WTC11 (cell line): ENCODE results near the gene PROC. TPM values are rescaled to one million over a fixed set of nuclear protein-coding genes. Genes with fewer than 3 reads are reported as not detected.

Experiments
- ATAC-seq: fragments of 200-7000 bp; cut with Tn5 transposase; 2 replicates; pipeline ENCODE4 v1.10.0; 2021; ENCODE audit warnings: mild to moderate bottlenecking, moderate library complexity
- CTCF ChIA-PET: fragments of 300-600 bp; sonication (Branson Sonifier 250); formaldehyde crosslinking; loops from one replicate; lab custom pipeline; 2021; ENCODE audit warnings: antibody characterized with exemption; lab: Charles Lee
- POLR2A ChIA-PET: fragments of 350-600 bp; sonication (Branson Sonifier 250); formaldehyde crosslinking; loops from one replicate; lab custom pipeline; 2021; ENCODE audit warnings: antibody characterized with exemption; lab: Charles Lee
- DNase-seq: peaks from one replicate; pipeline ENCODE4 v3.0.0; 2021; ENCODE audit warnings: low spot score
- H3K27ac Mint-ChIP-seq: 2 replicates; pipeline ENCODE4 v1.8.0; 2021; ENCODE audit warnings: mixed read lengths
- H3K27me3 Mint-ChIP-seq: 2 replicates; pipeline ENCODE4 v1.8.0; 2021; ENCODE audit warnings: low read depth, mild to moderate bottlenecking, moderate library complexity, mixed read lengths
- H3K36me3 Mint-ChIP-seq: 2 replicates; pipeline ENCODE4 v1.8.0; 2021; ENCODE audit warnings: mixed read lengths
- H3K4me1 Mint-ChIP-seq: 2 replicates; pipeline ENCODE4 v1.8.0; 2022; ENCODE audit warnings: mixed read lengths
- H3K4me3 Mint-ChIP-seq: 2 replicates; pipeline ENCODE4 v1.8.0; 2021; ENCODE audit warnings: mild to moderate bottlenecking, moderate library complexity, mixed read lengths
- H3K9me3 Mint-ChIP-seq: 2 replicates; pipeline ENCODE4 v1.8.0; 2021; ENCODE audit warnings: mixed read lengths
- CREB1 ChIP-seq: sonication (generic); formaldehyde crosslinking; IDR thresholded peaks from 2 replicates; pipeline ENCODE4 v1.8.0; 2023; ENCODE audit warnings: mild to moderate bottlenecking, missing genetic modification reagents
- CREM ChIP-seq: sonication (generic); formaldehyde crosslinking; IDR thresholded peaks from 2 replicates; pipeline ENCODE4 v1.8.1; 2022; ENCODE audit warnings: mild to moderate bottlenecking, missing genetic modification reagents, moderate library complexity
- ESRRA ChIP-seq: sonication (generic); formaldehyde crosslinking; IDR thresholded peaks from 2 replicates; pipeline ENCODE4 v1.8.1; 2022; ENCODE audit warnings: mild to moderate bottlenecking, missing genetic modification reagents, borderline replicate concordance
- GRHL2 ChIP-seq: fragments of 250-450 bp; sonication (Bioruptor Pico); IDR thresholded peaks from 2 replicates; pipeline ENCODE4 v1.8.0; 2022; ENCODE audit warnings: mild to moderate bottlenecking, moderate library complexity; ENCODE audit not compliant: insufficient replicate concordance, severe bottlenecking
- IRF2 ChIP-seq: sonication (generic); formaldehyde crosslinking; IDR thresholded peaks from 2 replicates; pipeline ENCODE4 v1.8.0; 2022; ENCODE audit warnings: low read depth, missing genetic modification reagents, borderline replicate concordance
- NFATC4 ChIP-seq: fragments of 250-450 bp; sonication (Bioruptor Pico); IDR thresholded peaks from 2 replicates; pipeline ENCODE4 v1.9.0; 2021; ENCODE audit warnings: mild to moderate bottlenecking
- NFE2L1 ChIP-seq: sonication (generic); formaldehyde crosslinking; IDR thresholded peaks from 2 replicates; pipeline ENCODE4 v1.8.1; 2023; ENCODE audit warnings: missing genetic modification reagents
- NR1H2 ChIP-seq: sonication (generic); formaldehyde crosslinking; IDR thresholded peaks from 2 replicates; pipeline ENCODE4 v1.9.0; 2021; ENCODE audit warnings: mild to moderate bottlenecking, moderate library complexity, missing genetic modification reagents
- NR2C2 ChIP-seq: sonication (generic); formaldehyde crosslinking; IDR thresholded peaks from 2 replicates; pipeline ENCODE4 v1.8.0; 2022; ENCODE audit warnings: mild to moderate bottlenecking, missing genetic modification reagents
- NR3C1 ChIP-seq: sonication (generic); formaldehyde crosslinking; conservative IDR thresholded peaks from 2 replicates; pipeline ENCODE4 v1.8.1; 2023; ENCODE audit warnings: low read depth, mild to moderate bottlenecking, missing genetic modification reagents
- PRRX2 ChIP-seq: fragments of 250-450 bp; sonication (Bioruptor Pico); IDR thresholded peaks from 2 replicates; pipeline ENCODE4 v1.8.0; 2021; ENCODE audit warnings: mild to moderate bottlenecking
- SMAD3 ChIP-seq: sonication (generic); formaldehyde crosslinking; IDR thresholded peaks from 2 replicates; pipeline ENCODE4 v1.8.0; 2022; ENCODE audit warnings: missing genetic modification reagents, mild to moderate bottlenecking, borderline replicate concordance
- TP53 ChIP-seq: sonication (generic); formaldehyde crosslinking; IDR thresholded peaks from 2 replicates; pipeline ENCODE4 v1.8.1; 2023; ENCODE audit warnings: mild to moderate bottlenecking, missing genetic modification reagents
- ZBTB21 ChIP-seq: sonication (generic); formaldehyde crosslinking; IDR thresholded peaks from 2 replicates; pipeline ENCODE4 v1.8.1; 2023; ENCODE audit warnings: mild to moderate bottlenecking, missing genetic modification reagents, borderline replicate concordance
- ZNF317 ChIP-seq: sonication (generic); formaldehyde crosslinking; IDR thresholded peaks from 2 replicates; pipeline ENCODE4 v1.8.1; 2023; ENCODE audit warnings: low read depth, mild to moderate bottlenecking, moderate library complexity, missing genetic modification reagents, borderline replicate concordance
- total RNA-seq: library from RNA; stranded (reverse); gene quantifications from 3 replicates; pipeline ENCODE4 v1.2.3, GENCODE V29; 2021
- TF ChIP-seq, protein P1 (sequence below): fragments of 250-450 bp; sonication (Bioruptor Pico); IDR thresholded peaks from 2 replicates; pipeline ENCODE4 v2.1.2; 2022; ENCODE audit warnings: mild to moderate bottlenecking, moderate library complexity
- TF ChIP-seq, protein P2 (sequence below): sonication (generic); formaldehyde crosslinking; IDR thresholded peaks from 2 replicates; pipeline ENCODE4 v1.8.1; 2022; ENCODE audit warnings: low read depth, missing genetic modification reagents, borderline replicate concordance
- TF ChIP-seq, protein P3 (sequence below): sonication (generic); formaldehyde crosslinking; IDR thresholded peaks from 2 replicates; pipeline ENCODE4 v1.8.1; 2023; ENCODE audit warnings: mild to moderate bottlenecking, missing genetic modification reagents
- TF ChIP-seq, protein P4 (sequence below): sonication (generic); formaldehyde crosslinking; IDR thresholded peaks from 2 replicates; pipeline ENCODE4 v1.8.1; 2022; ENCODE audit warnings: mild to moderate bottlenecking, missing genetic modification reagents, moderate library complexity, borderline replicate concordance
- TF ChIP-seq, protein P5 (sequence below): sonication (generic); formaldehyde crosslinking; conservative IDR thresholded peaks from 2 replicates; pipeline ENCODE4 v1.8.1; 2022; ENCODE audit warnings: mild to moderate bottlenecking, missing genetic modification reagents
- TF ChIP-seq, protein P6 (sequence below): sonication (generic); formaldehyde crosslinking; IDR thresholded peaks from 2 replicates; pipeline ENCODE4 v1.8.1; 2023; ENCODE audit warnings: mild to moderate bottlenecking, missing genetic modification reagents, moderate library complexity
- TF ChIP-seq, protein P7 (sequence below): sonication (generic); formaldehyde crosslinking; IDR thresholded peaks from 2 replicates; pipeline ENCODE4 v1.8.0; 2022; ENCODE audit warnings: mild to moderate bottlenecking, missing genetic modification reagents

Gene PROC
- total RNA-seq, 1 experiment from 2014 or later: 0.59 TPM

DNA sequence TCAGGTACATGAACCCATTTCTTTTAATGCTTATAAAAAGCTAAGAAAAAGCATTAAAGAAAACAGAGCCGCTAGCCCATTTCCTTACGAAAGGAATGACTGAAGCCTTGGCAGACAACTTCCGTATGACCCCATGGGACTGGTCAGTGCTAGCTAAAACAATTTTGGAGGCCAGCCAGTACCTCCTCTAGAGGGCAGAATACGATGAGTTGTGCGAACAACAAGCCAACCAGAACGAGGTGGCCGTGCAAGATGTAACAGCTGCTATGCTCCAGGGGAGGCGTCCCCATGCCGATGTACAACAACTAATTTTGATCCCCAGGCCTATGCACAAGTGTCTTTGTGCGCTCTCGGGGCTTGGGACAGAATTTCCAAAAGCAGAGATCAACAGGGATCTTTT, 47.2 kb upstream of the PROC start (continued):
- TF ChIP-seq, protein P1, sequence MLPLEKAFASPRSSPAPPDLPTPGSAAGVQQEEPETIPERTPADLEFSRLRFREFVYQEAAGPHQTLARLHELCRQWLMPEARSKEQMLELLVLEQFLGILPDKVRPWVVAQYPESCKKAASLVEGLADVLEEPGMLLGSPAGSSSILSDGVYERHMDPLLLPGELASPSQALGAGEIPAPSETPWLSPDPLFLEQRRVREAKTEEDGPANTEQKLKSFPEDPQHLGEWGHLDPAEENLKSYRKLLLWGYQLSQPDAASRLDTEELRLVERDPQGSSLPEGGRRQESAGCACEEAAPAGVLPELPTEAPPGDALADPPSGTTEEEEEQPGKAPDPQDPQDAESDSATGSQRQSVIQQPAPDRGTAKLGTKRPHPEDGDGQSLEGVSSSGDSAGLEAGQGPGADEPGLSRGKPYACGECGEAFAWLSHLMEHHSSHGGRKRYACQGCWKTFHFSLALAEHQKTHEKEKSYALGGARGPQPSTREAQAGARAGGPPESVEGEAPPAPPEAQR (CRISPR knock-in tag): no peak
- no peak for TF ChIP-seq GRHL2
- no peak for TF ChIP-seq TP53 (CRISPR knock-in tag)
- no peak for TF ChIP-seq NFATC4

DNA sequence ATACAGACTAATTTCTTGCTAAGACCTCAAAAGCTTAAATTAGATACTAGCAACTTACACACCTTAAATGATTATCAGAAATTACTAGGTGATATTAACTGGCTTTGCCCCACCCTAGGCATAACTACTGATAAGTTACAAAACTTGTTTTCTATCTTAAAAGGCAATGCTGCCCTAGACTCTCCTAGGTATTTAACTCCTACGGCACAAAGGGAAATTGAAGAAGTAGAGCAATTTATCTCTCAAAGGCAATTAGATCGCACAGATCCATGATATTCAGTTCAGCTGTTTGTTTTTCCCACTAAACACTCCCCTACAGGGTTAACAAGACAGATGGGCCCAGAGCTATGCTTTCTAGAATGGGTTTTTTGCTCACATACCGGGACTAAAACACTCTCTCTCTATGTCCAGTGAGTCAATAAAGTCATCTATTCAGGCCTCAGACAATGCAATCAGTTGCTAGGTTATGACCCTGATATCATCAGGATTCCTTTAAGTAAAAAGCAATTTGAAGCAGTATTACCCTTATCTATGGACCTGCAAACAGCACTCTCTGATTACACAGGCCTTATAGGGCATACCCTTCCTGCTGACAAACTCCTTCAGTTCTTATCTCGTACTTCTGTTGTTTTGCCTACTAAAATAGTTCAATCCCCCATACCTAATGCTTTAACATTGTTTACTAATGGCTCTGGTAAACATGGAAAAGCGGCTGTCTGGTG, 44.7 kb upstream of the PROC start:
- H3K9me3 Mint-ChIP-seq: peaks cover 79% of the 10 kb centered on the region
- ChIA-PET CTCF (no interaction called here), POLR2A (no interaction called here)
- ATAC-seq (no peak), DNase-seq (no peak)
- H3K27ac Mint-ChIP-seq: no peak overlapping the region
- peaks cover 2% of the 10 kb centered on the region; the same call in 1 of the 2 replicates for H3K4me1 Mint-ChIP-seq
- H3K4me3 Mint-ChIP-seq: no peak overlapping the region
- H3K27me3 Mint-ChIP-seq: no peaks in the 10 kb centered on the region
- no peak for TF ChIP-seq NFE2L1 (CRISPR knock-in tag)
- no peak for TF ChIP-seq ESRRA (CRISPR knock-in tag)
- TF ChIP-seq IRF2 (CRISPR knock-in tag): no peak
- no peak for TF ChIP-seq PRRX2
- TF ChIP-seq CREM (CRISPR knock-in tag): no peak
- no peak for TF ChIP-seq NR1H2 (CRISPR knock-in tag)
- H3K36me3 Mint-ChIP-seq: peaks cover 77% of the 10 kb centered on the region

DNA sequence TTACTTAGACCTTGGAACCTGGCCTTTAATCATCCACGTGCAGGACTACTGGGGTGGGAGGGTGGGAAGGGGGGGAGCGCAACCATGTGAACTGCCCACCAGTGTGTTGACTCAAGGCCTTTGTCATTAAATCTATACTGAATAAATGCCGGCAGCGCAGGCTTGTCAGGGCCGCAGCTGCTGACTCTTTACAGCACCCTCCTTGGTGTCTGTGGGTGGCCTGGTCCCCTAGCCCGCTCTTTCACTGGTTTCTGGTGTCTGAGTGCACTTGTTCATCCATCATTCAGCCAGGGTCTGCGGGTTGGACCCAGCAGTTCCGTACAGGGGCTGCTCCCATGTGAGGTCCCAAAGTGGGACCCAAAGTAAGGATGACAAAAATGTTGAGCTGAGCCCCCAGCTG, 42.0 kb upstream of the PROC start:
- TF ChIP-seq CREB1 (CRISPR knock-in tag): no peak
- TF ChIP-seq, protein P2, sequence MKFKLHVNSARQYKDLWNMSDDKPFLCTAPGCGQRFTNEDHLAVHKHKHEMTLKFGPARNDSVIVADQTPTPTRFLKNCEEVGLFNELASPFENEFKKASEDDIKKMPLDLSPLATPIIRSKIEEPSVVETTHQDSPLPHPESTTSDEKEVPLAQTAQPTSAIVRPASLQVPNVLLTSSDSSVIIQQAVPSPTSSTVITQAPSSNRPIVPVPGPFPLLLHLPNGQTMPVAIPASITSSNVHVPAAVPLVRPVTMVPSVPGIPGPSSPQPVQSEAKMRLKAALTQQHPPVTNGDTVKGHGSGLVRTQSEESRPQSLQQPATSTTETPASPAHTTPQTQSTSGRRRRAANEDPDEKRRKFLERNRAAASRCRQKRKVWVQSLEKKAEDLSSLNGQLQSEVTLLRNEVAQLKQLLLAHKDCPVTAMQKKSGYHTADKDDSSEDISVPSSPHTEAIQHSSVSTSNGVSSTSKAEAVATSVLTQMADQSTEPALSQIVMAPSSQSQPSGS (CRISPR knock-in tag): no peak
- TF ChIP-seq NR2C2 (CRISPR knock-in tag): no peak
- TF ChIP-seq SMAD3: no peak
- TF ChIP-seq, protein P3, sequence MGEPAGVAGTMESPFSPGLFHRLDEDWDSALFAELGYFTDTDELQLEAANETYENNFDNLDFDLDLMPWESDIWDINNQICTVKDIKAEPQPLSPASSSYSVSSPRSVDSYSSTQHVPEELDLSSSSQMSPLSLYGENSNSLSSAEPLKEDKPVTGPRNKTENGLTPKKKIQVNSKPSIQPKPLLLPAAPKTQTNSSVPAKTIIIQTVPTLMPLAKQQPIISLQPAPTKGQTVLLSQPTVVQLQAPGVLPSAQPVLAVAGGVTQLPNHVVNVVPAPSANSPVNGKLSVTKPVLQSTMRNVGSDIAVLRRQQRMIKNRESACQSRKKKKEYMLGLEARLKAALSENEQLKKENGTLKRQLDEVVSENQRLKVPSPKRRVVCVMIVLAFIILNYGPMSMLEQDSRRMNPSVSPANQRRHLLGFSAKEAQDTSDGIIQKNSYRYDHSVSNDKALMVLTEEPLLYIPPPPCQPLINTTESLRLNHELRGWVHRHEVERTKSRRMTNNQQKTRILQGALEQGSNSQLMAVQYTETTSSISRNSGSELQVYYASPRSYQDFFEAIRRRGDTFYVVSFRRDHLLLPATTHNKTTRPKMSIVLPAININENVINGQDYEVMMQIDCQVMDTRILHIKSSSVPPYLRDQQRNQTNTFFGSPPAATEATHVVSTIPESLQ (CRISPR knock-in tag): no peak
- TF ChIP-seq, protein P4, sequence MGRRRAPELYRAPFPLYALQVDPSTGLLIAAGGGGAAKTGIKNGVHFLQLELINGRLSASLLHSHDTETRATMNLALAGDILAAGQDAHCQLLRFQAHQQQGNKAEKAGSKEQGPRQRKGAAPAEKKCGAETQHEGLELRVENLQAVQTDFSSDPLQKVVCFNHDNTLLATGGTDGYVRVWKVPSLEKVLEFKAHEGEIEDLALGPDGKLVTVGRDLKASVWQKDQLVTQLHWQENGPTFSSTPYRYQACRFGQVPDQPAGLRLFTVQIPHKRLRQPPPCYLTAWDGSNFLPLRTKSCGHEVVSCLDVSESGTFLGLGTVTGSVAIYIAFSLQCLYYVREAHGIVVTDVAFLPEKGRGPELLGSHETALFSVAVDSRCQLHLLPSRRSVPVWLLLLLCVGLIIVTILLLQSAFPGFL (CRISPR knock-in tag): no peak
- TF ChIP-seq, protein P5, sequence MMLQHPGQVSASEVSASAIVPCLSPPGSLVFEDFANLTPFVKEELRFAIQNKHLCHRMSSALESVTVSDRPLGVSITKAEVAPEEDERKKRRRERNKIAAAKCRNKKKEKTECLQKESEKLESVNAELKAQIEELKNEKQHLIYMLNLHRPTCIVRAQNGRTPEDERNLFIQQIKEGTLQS (CRISPR knock-in tag): no peak
- TF ChIP-seq, protein P6, sequence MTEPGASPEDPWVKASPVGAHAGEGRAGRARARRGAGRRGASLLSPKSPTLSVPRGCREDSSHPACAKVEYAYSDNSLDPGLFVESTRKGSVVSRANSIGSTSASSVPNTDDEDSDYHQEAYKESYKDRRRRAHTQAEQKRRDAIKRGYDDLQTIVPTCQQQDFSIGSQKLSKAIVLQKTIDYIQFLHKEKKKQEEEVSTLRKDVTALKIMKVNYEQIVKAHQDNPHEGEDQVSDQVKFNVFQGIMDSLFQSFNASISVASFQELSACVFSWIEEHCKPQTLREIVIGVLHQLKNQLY (CRISPR knock-in tag): no peak
- no peak for TF ChIP-seq NR3C1
- TF ChIP-seq NR1H2 (CRISPR knock-in tag): no peak
- no peak for TF ChIP-seq ZNF317 (CRISPR knock-in tag)
- no peak for TF ChIP-seq ZBTB21 (CRISPR knock-in tag)
- TF ChIP-seq, protein P7, sequence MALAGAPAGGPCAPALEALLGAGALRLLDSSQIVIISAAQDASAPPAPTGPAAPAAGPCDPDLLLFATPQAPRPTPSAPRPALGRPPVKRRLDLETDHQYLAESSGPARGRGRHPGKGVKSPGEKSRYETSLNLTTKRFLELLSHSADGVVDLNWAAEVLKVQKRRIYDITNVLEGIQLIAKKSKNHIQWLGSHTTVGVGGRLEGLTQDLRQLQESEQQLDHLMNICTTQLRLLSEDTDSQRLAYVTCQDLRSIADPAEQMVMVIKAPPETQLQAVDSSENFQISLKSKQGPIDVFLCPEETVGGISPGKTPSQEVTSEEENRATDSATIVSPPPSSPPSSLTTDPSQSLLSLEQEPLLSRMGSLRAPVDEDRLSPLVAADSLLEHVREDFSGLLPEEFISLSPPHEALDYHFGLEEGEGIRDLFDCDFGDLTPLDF: no peak
- DNase-seq: no peak
- Mint-ChIP-seq H3K9me3 (peaks cover 60% of the 10 kb centered on the region), H3K27ac (no peak overlapping the region), H3K27me3 (no peaks in the 10 kb centered on the region), H3K36me3 (peaks cover 58% of the 10 kb centered on the region), H3K4me3 (no peak overlapping the region), H3K4me1 (peaks cover 2% of the 10 kb centered on the region; the same call in 1 of the 2 replicates)
- ATAC-seq: no peak
- CTCF ChIA-PET: no interaction called here
- POLR2A ChIA-PET: no interaction called here
